HepG2 (cell line): ENCODE data around the gene ARID3C. TPM values are rescaled to one million over a fixed set of nuclear protein-coding genes. Genes with fewer than 3 reads are reported as not detected.
A peak's percentile ranks its signal among the peaks of the same experiment; 100 is the strongest.

Source experiments
- ATAC-seq: fragments of 200-7000 bp; cut with Tn5 transposase; 3 replicates; pipeline ENCODE4 v1.9.1; 2020; ENCODE audit warnings: mild to moderate bottlenecking, moderate library complexity
- BruUV-seq: library from RNA; stranded (reverse); fragments of 400-500 nt; replicated peaks from 2 replicates; lab custom pipeline; 2021; lab: Mats Ljungman, UMichigan
- CTCF ChIA-PET: fragments of 300-600 bp; formaldehyde crosslinking; extraction: SDS; loops from one replicate; lab custom pipeline; 2021; ENCODE audit warnings: low total read pairs, inconsistent platforms, low intra/inter-chr PET ratio; lab: Yijun Ruan, JAX
- POLR2A ChIA-PET: fragments of 350-600 bp; sonication (Branson Sonifier 250); formaldehyde crosslinking; loops from one replicate; lab custom pipeline; 2020; ENCODE audit warnings: antibody characterized with exemption, inconsistent platforms; lab: Yijun Ruan, JAX
- DNase-seq: peaks from one replicate; pipeline ENCODE4 v3.0.0-alpha.2; 2015; ENCODE audit warnings: low spot score
- FAIRE-seq: peaks from 3 replicates; lab custom pipeline; 2011; peaks lifted over from hg19 to GRCh38; lab: Jason Lieb, UNC
- H2AFZ ChIP-seq: one replicate; pipeline ENCODE4 v1.6.1; 2011; ENCODE audit warnings: low read length, inconsistent platforms
- H3K27ac ChIP-seq: fragments of 300-600 bp; 3 replicates; pipeline ENCODE4 v1.8.0; 2011; ENCODE audit warnings: mixed run types, mild to moderate bottlenecking, mixed read lengths, low read length, inconsistent platforms; ENCODE audit not compliant: insufficient read depth; ENCODE audit errors: extremely low read length
- H3K27me3 ChIP-seq, 2 experiments: fragments of 200-600 bp in 1 of 2; 2 replicates in 1 of 2; 3 replicates in 1 of 2; pipeline versions ENCODE4 v1.6.0 to v1.8.0; 2011; ENCODE audit warnings: low read length in 2 of 2, mild to moderate bottlenecking in 2 of 2, moderate library complexity in 2 of 2, inconsistent platforms in 1 of 2; ENCODE audit not compliant: insufficient read depth in 2 of 2, control insufficient read depth in 1 of 2
- H3K36me3 ChIP-seq, 2 experiments: fragments of 200-600 bp in 1 of 2; replicated peaks in 1 of 2; 2 replicates in 1 of 2; 3 replicates in 1 of 2; pipeline versions ENCODE4 v1.5.1 to v1.8.0; 2011; ENCODE audit warnings: low read length in 2 of 2, inconsistent platforms in 1 of 2; ENCODE audit not compliant: insufficient read depth in 2 of 2, control insufficient read depth in 1 of 2
- H3K4me1 ChIP-seq: 2 replicates; pipeline ENCODE4 v1.5.1; 2012; ENCODE audit warnings: low read length, inconsistent platforms; ENCODE audit not compliant: insufficient read depth
- H3K4me2 ChIP-seq: 2 replicates; pipeline ENCODE4 v1.6.0; 2011; ENCODE audit warnings: low read depth, low read length, inconsistent platforms
- H3K4me3 ChIP-seq, 3 experiments: fragments of 200-600 bp in 1 of 3; sonication (generic), shearing (Covaris generic) in 1 of 3; replicated peaks in 1 of 3; 2 replicates each; pipeline ENCODE4 v1.5.1; 2011 to 2016; ENCODE audit warnings: low read length in 3 of 3, inconsistent platforms in 2 of 3, low read depth in 2 of 3, mild to moderate bottlenecking in 2 of 3, control low read depth in 1 of 3, mixed read lengths in 1 of 3; ENCODE audit not compliant: insufficient read depth in 1 of 3
- H3K79me2 ChIP-seq: one replicate; pipeline ENCODE4 v1.6.1; 2011; ENCODE audit warnings: low read length, inconsistent platforms; ENCODE audit not compliant: insufficient read depth
- H3K9ac ChIP-seq: 2 replicates; pipeline ENCODE4 v1.6.0; 2011; ENCODE audit warnings: mild to moderate bottlenecking, low read depth, low read length, inconsistent platforms; ENCODE audit not compliant: insufficient read depth
- H3K9me3 ChIP-seq: 2 replicates; pipeline ENCODE4 v1.5.1; 2012; ENCODE audit warnings: mild to moderate bottlenecking, low read length
- H4K20me1 ChIP-seq: 2 replicates; pipeline ENCODE4 v1.6.0; 2011; ENCODE audit warnings: inconsistent platforms, mild to moderate bottlenecking, low read length, moderate library complexity; ENCODE audit not compliant: insufficient read depth
- CBX1 ChIP-seq: IDR thresholded peaks from one replicate; pipeline ENCODE4 v1.6.1; 2016; ENCODE audit warnings: antibody characterized with exemption, low read depth
- CREB1 ChIP-seq, 2 experiments: fragments of 450-650 bp in 1 of 2; IDR thresholded peaks; 2 replicates each; pipeline ENCODE4 v1.6.1; 2016 to 2017; ENCODE audit warnings: control low read depth in 1 of 2, mild to moderate bottlenecking in 1 of 2, missing compliant biosample characterization in 1 of 2, missing genetic modification characterization in 1 of 2
- KDM5A ChIP-seq: fragments of 200-600 bp; sonication (generic); IDR thresholded peaks from 2 replicates; pipeline ENCODE4 v1.7.0; 2018; ENCODE audit warnings: antibody characterized with exemption, mild to moderate bottlenecking, low read length, borderline replicate concordance
- MED1 ChIP-seq: sonication (generic); formaldehyde crosslinking; IDR thresholded peaks from 2 replicates; pipeline ENCODE4 v1.4.0; 2020; ENCODE audit warnings: missing genetic modification reagents
- NFKB2 ChIP-seq: sonication (generic); formaldehyde crosslinking; IDR thresholded peaks from 2 replicates; pipeline ENCODE4 v1.4.0; 2020; ENCODE audit warnings: missing genetic modification reagents, borderline replicate concordance
- NR2F2 ChIP-seq: IDR thresholded peaks from 2 replicates; pipeline ENCODE4 v1.6.1; 2012; ENCODE audit warnings: low read depth, inconsistent platforms, borderline replicate concordance
- SATB2 ChIP-seq: sonication (generic); formaldehyde crosslinking; IDR thresholded peaks from 2 replicates; pipeline ENCODE4 v1.5.0; 2020; ENCODE audit warnings: missing genetic modification reagents
- ZNF282 ChIP-seq: fragments of 450-650 bp; IDR thresholded peaks from 2 replicates; pipeline ENCODE4 v1.6.1; 2018; ENCODE audit not compliant: partially characterized antibody
- WGBS: methylation state at CpG from one replicate; pipeline ENCODE4 v1.1.6; 2017; ENCODE audit warnings: low lambda C conversion rate; 5-methylcytosine and 5-hydroxymethylcytosine counted together
- in situ Hi-C: cut with HindIII; loops from 2 replicates; pipeline ENCODE4 v1.10.0; 2017; ENCODE audit warnings: low pct_unique_long_range_greater_than_20kb; ENCODE audit not compliant: extremely low pct_ligation_motif_present
- intact Hi-C: fragments of 100-400 bp; cut with micrococcal nuclease; formaldehyde crosslinking; loops from one replicate; pipeline ENCODE4 v1.10.0; 2022; ENCODE audit not compliant: unreplicated experiment
- polyA plus RNA-seq, 8 experiments: library from polyadenylated mRNA; depleted of rRNA in 3 of 8; stranded (reverse) in 7 of 8; unstranded in 1 of 8; fragments of >200 nt; fragmentation: Illumina TruSeq in 4 of 8; extraction: Trizol in 4 of 8; gene quantifications; 2 replicates each; pipeline versions ENCODE4 v1.2.1 to v1.2.3, GENCODE V29; 2011 to 2016; ENCODE audit warnings: low read depth in 4 of 8, missing spikeins in 1 of 8, mixed read lengths in 1 of 8; ENCODE audit not compliant: insufficient read depth in 1 of 8
- total RNA-seq, 5 experiments: library from RNA; depleted of rRNA; stranded (reverse); fragments of >200 nt; fragmentation: Illumina TruSeq; extraction: Trizol; gene quantifications; 2 replicates each; pipeline ENCODE4 v1.2.3, GENCODE V29; 2016; ENCODE audit warnings: low read depth in 1 of 5
- TF ChIP-seq, protein P1 (sequence below): IDR thresholded peaks from 2 replicates; pipeline ENCODE4 v1.6.1; 2016; ENCODE audit warnings: low read depth, control low read depth
- TF ChIP-seq, protein P2 (sequence below): sonication (generic); formaldehyde crosslinking; IDR thresholded peaks from 2 replicates; pipeline ENCODE4 v1.5.0; 2020; ENCODE audit warnings: mild to moderate bottlenecking, missing genetic modification reagents, borderline replicate concordance

ARID3C gene
- total and polyA plus RNA-seq, 2 of the 13 experiments (the other 11 are each of a cell fraction or from before 2014, with no cell fraction given), result not detected

DNA sequence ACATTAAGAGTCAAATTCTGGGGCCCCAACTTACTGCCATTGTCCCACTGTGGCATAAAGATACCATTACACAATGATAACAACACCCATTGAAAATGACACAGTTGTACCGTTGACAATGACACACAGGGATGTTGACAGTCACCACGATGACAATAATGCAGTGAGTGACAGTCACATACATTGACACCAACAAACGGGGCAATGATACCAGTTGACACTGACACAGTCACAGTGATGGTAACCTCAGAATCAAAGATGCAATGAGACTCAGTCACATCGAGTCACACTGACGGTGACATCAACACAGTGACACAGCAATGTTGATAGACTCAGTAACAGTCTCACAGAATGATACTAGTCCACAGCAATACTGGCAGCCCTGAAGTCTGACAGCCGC lies 56.2 kb downstream of the ARID3C start:
- H3K4me3 ChIP-seq, result no peak overlapping the region
- no peak overlapping the region for H3K27ac ChIP-seq
- ChIA-PET POLR2A (no interaction called here), CTCF (no interaction called here)
- H3K4me1 ChIP-seq, result no peaks in the 10 kb centered on the region
- in situ Hi-C loops (no loop called here), intact Hi-C loops (no loop called here)
- no TSS peak for BruUV-seq
- H3K79me2 ChIP-seq, result no peaks in the 10 kb centered on the region
- TF ChIP-seq KDM5A (no peak), NFKB2 (CRISPR knock-in tag) (no peak), CBX1 (no peak), CREB1 (IDR thresholded peaks at IDR 0.05) (peak; percentile 77), CREB1 (CRISPR knock-in tag; IDR thresholded peaks at IDR 0.05) (no peak)
- 48% methylated on average over 3 of the region's 6 CpGs for WGBS
- no peaks in the 10 kb centered on the region for H3K9me3 ChIP-seq
- no peak overlapping the region for H3K9ac ChIP-seq
- no peak overlapping the region for H3K4me2 ChIP-seq
- H4K20me1 ChIP-seq, result no peaks in the 10 kb centered on the region
- peaks cover 12 to 84% of the 10 kb centered on the region in 2 experiments for H3K27me3 ChIP-seq
- no peak for ATAC-seq
- no peak for FAIRE-seq
- no peaks in the 10 kb centered on the region for H3K36me3 ChIP-seq
- no peak for DNase-seq
- H2AFZ ChIP-seq, result no peak overlapping the region

DNA sequence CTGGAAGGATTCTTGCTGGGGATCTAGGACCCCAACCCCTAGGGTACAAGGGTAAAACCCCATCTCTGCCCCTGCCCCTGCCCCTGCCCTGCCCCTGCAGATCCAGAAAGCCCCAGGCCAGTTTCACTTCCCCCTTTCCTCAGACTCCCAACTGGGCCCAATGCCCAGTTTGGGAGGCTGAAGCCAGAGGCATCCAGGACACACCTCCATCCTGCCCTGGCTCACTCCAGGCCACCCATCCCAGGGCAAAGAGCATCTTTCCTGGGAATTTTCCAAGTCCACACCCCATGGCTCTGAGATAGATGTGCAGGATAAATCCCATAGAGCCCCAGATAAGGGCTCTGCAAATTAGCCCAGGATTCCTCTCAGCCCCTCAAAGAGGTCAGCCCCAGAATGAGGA lies 56.8 kb downstream of the ARID3C start:
- no peak overlapping the region for H3K27ac ChIP-seq
- no peaks in the 10 kb centered on the region for H3K4me1 ChIP-seq
- POLR2A ChIA-PET, result no interaction called here
- no peaks in the 10 kb centered on the region for H3K79me2 ChIP-seq
- H3K9ac ChIP-seq, result no peak overlapping the region
- peaks cover 11 to 84% of the 10 kb centered on the region in 2 experiments for H3K27me3 ChIP-seq
- DNase-seq (no peak), FAIRE-seq (no peak), ATAC-seq (no peak)
- no peaks in the 10 kb centered on the region for H4K20me1 ChIP-seq
- H3K4me3 ChIP-seq, result no peak overlapping the region
- no TSS peak for BruUV-seq
- no peaks in the 10 kb centered on the region for H3K36me3 ChIP-seq
- in situ Hi-C loops (no loop called here), intact Hi-C loops (no loop called here)
- H3K4me2 ChIP-seq, result no peak overlapping the region
- CTCF ChIA-PET, result no interaction called here
- H3K9me3 ChIP-seq, result no peaks in the 10 kb centered on the region
- H2AFZ ChIP-seq, result no peak overlapping the region
- TF ChIP-seq NR2F2, result no peak
- TF ChIP-seq, protein P1, sequence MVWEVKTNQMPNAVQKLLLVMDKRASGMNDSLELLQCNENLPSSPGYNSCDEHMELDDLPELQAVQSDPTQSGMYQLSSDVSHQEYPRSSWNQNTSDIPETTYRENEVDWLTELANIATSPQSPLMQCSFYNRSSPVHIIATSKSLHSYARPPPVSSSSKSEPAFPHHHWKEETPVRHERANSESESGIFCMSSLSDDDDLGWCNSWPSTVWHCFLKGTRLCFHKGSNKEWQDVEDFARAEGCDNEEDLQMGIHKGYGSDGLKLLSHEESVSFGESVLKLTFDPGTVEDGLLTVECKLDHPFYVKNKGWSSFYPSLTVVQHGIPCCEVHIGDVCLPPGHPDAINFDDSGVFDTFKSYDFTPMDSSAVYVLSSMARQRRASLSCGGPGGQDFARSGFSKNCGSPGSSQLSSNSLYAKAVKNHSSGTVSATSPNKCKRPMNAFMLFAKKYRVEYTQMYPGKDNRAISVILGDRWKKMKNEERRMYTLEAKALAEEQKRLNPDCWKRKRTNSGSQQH, result no peak
- TF ChIP-seq MED1 (CRISPR knock-in tag), result no peak
- TF ChIP-seq SATB2 (CRISPR knock-in tag), result no peak
- no peak for TF ChIP-seq ZNF282
- TF ChIP-seq, protein P2, sequence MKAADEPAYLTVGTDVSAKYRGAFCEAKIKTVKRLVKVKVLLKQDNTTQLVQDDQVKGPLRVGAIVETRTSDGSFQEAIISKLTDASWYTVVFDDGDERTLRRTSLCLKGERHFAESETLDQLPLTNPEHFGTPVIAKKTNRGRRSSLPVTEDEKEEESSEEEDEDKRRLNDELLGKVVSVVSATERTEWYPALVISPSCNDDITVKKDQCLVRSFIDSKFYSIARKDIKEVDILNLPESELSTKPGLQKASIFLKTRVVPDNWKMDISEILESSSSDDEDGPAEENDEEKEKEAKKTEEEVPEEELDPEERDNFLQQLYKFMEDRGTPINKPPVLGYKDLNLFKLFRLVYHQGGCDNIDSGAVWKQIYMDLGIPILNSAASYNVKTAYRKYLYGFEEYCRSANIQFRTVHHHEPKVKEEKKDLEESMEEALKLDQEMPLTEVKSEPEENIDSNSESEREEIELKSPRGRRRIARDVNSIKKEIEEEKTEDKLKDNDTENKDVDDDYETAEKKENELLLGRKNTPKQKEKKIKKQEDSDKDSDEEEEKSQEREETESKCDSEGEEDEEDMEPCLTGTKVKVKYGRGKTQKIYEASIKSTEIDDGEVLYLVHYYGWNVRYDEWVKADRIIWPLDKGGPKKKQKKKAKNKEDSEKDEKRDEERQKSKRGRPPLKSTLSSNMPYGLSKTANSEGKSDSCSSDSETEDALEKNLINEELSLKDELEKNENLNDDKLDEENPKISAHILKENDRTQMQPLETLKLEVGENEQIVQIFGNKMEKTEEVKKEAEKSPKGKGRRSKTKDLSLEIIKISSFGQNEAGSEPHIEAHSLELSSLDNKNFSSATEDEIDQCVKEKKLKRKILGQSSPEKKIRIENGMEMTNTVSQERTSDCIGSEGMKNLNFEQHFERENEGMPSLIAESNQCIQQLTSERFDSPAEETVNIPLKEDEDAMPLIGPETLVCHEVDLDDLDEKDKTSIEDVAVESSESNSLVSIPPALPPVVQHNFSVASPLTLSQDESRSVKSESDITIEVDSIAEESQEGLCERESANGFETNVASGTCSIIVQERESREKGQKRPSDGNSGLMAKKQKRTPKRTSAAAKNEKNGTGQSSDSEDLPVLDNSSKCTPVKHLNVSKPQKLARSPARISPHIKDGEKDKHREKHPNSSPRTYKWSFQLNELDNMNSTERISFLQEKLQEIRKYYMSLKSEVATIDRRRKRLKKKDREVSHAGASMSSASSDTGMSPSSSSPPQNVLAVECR, result no peak
- TF ChIP-seq, all 625 proteins: peak for 0
